K562 (cell line): ENCODE results near the gene POLR2M. TPM values are rescaled to one million over a fixed set of nuclear protein-coding genes. Genes with fewer than 3 reads are reported as not detected.

Experiments
- BHLHE40 ChIP-seq: IDR thresholded peaks from 2 replicates; pipeline ENCODE4 v1.6.1; 2011; ENCODE audit warnings: low read length, improper control_type of control experiment
- CCNT2 ChIP-seq: IDR thresholded peaks from 2 replicates; pipeline ENCODE4 v1.6.1; 2011; ENCODE audit warnings: borderline replicate concordance, low read depth, mild to moderate bottlenecking, moderate library complexity, mixed read lengths, low read length; ENCODE audit not compliant: insufficient read length; ENCODE audit errors: extremely low read depth
- JUN ChIP-seq, 2 experiments: sonication (generic) in 1 of 2; formaldehyde crosslinking in 1 of 2; IDR thresholded peaks; 2 replicates each; pipeline versions ENCODE4 v1.6.1 to v1.8.0; 2012 to 2022; ENCODE audit warnings: borderline replicate concordance in 2 of 2, mild to moderate bottlenecking in 2 of 2, improper control_type of control experiment in 1 of 2, low read depth in 1 of 2, low read length in 1 of 2, missing genetic modification reagents in 1 of 2
- PTBP1 ChIP-seq: fragments of 200-400 bp; formaldehyde crosslinking; IDR thresholded peaks from 2 replicates; pipeline ENCODE4 v1.6.1; 2017; ENCODE audit warnings: low read depth, low read length
- polyA plus RNA-seq, 8 experiments: library from polyadenylated mRNA; depleted of rRNA in 4 of 8; stranded (reverse) in 5 of 8; unstranded in 3 of 8; fragments of >200 nt; fragmentation: Nextera tagmentation in 2 of 8; fragmentation: Illumina TruSeq in 1 of 8; extraction: Ambion mirVana in 2 of 8; extraction: Trizol in 1 of 8; gene quantifications; 2 replicates each; pipeline versions ENCODE4 v1.2.1 to v1.2.3, GENCODE V29; 2011 to 2014; ENCODE audit warnings: inconsistent platforms in 1 of 8, missing spikeins in 1 of 8
- total RNA-seq, 7 experiments: library from RNA; depleted of rRNA in 6 of 7; stranded (reverse); fragments of >200 nt in 6 of 7; fragmentation: Illumina TruSeq in 2 of 7; extraction: Trizol in 2 of 7; gene quantifications; 2 replicates each; pipeline versions ENCODE4 v1.2.1 to v1.2.3, GENCODE V29; 2011 to 2021; ENCODE audit warnings: low replicate concordance in 1 of 7
- TF ChIP-seq, protein P1 (sequence below): IDR thresholded peaks from 3 replicates; pipeline ENCODE4 v1.6.1; 2011; ENCODE audit warnings: borderline replicate concordance, mild to moderate bottlenecking, moderate library complexity; ENCODE audit not compliant: insufficient read length; ENCODE audit errors: extremely low read depth
- TF ChIP-seq, protein P2 (sequence below): fragments of 250-450 bp; sonication (Bioruptor Pico); IDR thresholded peaks from 2 replicates; pipeline ENCODE4 v1.4.0; 2020

POLR2M gene
- total and polyA plus RNA-seq, 9 of the 15 experiments (the other 6 are each of a cell fraction or from before 2014, with no cell fraction given) = 9.2 to 1,050 (median 43.0) TPM

DNA sequence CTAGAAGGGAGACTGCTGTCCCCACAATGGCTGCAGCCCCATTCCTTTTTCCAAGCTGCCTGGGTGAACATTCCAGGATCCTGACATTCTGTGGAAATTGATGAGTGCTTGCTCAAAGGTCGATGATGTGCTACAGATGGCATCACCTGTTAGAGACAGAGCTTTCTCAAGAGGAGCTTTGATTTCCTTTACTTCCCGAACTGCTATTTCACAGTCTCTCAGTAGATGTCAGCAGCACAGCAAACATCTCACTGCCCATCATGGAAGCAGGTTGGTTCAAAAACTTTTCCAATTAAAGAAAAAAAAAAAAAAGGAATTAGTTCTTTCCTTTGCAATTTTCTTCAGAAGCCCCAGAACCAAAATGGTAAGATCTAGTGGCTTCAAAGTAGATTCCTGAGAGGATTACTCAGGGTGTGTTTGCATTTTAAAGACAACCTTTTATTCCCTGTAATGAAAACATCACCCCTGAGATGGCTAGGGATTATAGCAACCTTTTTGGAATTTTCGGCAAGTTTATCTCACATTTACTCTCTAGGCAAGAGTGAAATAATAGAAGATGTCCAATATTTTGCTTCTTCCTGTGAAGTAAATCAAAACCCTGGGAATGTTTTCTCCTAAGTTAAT lies 44.8 kb downstream of the POLR2M start (continued):
- TF ChIP-seq, protein P1, sequence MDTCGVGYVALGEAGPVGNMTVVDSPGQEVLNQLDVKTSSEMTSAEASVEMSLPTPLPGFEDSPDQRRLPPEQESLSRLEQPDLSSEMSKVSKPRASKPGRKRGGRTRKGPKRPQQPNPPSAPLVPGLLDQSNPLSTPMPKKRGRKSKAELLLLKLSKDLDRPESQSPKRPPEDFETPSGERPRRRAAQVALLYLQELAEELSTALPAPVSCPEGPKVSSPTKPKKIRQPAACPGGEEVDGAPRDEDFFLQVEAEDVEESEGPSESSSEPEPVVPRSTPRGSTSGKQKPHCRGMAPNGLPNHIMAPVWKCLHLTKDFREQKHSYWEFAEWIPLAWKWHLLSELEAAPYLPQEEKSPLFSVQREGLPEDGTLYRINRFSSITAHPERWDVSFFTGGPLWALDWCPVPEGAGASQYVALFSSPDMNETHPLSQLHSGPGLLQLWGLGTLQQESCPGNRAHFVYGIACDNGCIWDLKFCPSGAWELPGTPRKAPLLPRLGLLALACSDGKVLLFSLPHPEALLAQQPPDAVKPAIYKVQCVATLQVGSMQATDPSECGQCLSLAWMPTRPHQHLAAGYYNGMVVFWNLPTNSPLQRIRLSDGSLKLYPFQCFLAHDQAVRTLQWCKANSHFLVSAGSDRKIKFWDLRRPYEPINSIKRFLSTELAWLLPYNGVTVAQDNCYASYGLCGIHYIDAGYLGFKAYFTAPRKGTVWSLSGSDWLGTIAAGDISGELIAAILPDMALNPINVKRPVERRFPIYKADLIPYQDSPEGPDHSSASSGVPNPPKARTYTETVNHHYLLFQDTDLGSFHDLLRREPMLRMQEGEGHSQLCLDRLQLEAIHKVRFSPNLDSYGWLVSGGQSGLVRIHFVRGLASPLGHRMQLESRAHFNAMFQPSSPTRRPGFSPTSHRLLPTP = no peak
- TF ChIP-seq CCNT2 (no peak), PTBP1 (no peak), JUN (IDR thresholded peaks at IDR 0.05; ENCODE audit: borderline replicate concordance, low read depth, low read length) (no peak), JUN (CRISPR knock-in tag; IDR thresholded peaks at IDR 0.05; ENCODE audit: borderline replicate concordance) (no peak), BHLHE40 (no peak)
- TF ChIP-seq, protein P2, sequence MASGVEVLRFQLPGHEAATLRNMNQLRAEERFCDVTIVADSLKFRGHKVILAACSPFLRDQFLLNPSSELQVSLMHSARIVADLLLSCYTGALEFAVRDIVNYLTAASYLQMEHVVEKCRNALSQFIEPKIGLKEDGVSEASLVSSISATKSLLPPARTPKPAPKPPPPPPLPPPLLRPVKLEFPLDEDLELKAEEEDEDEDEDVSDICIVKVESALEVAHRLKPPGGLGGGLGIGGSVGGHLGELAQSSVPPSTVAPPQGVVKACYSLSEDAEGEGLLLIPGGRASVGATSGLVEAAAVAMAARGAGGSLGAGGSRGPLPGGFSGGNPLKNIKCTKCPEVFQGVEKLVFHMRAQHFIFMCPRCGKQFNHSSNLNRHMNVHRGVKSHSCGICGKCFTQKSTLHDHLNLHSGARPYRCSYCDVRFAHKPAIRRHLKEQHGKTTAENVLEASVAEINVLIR = no peak
